ENCODE data around the gene GINM1. TPM values are rescaled to one million over a fixed set of nuclear protein-coding genes. Genes with fewer than 3 reads are reported as not detected.

GINM1 gene, protein sequence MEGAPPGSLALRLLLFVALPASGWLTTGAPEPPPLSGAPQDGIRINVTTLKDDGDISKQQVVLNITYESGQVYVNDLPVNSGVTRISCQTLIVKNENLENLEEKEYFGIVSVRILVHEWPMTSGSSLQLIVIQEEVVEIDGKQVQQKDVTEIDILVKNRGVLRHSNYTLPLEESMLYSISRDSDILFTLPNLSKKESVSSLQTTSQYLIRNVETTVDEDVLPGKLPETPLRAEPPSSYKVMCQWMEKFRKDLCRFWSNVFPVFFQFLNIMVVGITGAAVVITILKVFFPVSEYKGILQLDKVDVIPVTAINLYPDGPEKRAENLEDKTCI
- 19.3 and 22.4 TPM in 2 replicates for total RNA-seq (2014; rRNA removed; shearing (Covaris generic))

GRCh38 chr6:149565527-149566409 is at the start of gene GINM1:
GINM1 (plus strand) TSS chr6:149566375; CDS start chr6:149566415, 40 bp downstream.

GRCh38 chr6:149545754-149546471 is 20.3 kb upstream of the GINM1 start, which contains the start of gene PPIL4:
PPIL4 (minus strand) TSS chr6:149546043; CDS start chr6:149546005, 38 bp downstream.

Small RNA genes within 50 kb of the gene (small RNA-seq; reads per million reads assigned to genes)
- not detected for gene RF00019
- not detected for gene RF00410
- gene RNU7-3P = 0.13 reads per million

Other genes with a start within 250 kb of the GINM1 start
- 11.0 and 12.3 TPM in 2 replicates for gene TAB2, start 248.7 kb upstream of the GINM1 start, total RNA-seq (2014; rRNA removed; shearing (Covaris generic))
- gene SUMO4, start 166.1 kb upstream of the GINM1 start, total RNA-seq (2014; rRNA removed; shearing (Covaris generic)) = 0.34 and 1.5 TPM in 2 replicates
- 0.08 and 0.16 TPM in 2 replicates for gene ZC3H12D, start 81.4 kb upstream of the GINM1 start, total RNA-seq (2014; rRNA removed; shearing (Covaris generic))
- 17.9 and 23.5 TPM in 2 replicates for gene PPIL4, start 20.3 kb upstream of the GINM1 start, total RNA-seq (2014; rRNA removed; shearing (Covaris generic))
- gene KATNA1, start 82.3 kb downstream of the GINM1 start, total RNA-seq (2014; rRNA removed; shearing (Covaris generic)) = 16.4 and 21.9 TPM in 2 replicates
- 10.5 and 11.6 TPM in 2 replicates for gene LATS1, start 151.7 kb downstream of the GINM1 start, total RNA-seq (2014; rRNA removed; shearing (Covaris generic))
- gene NUP43, start 180.2 kb downstream of the GINM1 start, total RNA-seq (2014; rRNA removed; shearing (Covaris generic)) = 18.5 and 22.0 TPM in 2 replicates
- gene PCMT1, start 183.4 kb downstream of the GINM1 start, total RNA-seq (2014; rRNA removed; shearing (Covaris generic)) = 119 and 127 TPM in 2 replicates

Measured in A375 (cell line).